CD4-positive, alpha-beta T cell treated with Interferon alpha-2 for 1 hour (primary cell): ENCODE data around the gene CACNA1H.
"Not testable (repeated sequence)": the region's sequence is repeated elsewhere in the genome, so short reads cannot be mapped to it uniquely, and the experiment has no call there.

Source experiments
- DNase-seq, 2 donors: peaks; one replicate each; pipeline ENCODE4 v3.0.0-alpha.2; 2020 to 2022

The CACNA1H gene

DNA sequence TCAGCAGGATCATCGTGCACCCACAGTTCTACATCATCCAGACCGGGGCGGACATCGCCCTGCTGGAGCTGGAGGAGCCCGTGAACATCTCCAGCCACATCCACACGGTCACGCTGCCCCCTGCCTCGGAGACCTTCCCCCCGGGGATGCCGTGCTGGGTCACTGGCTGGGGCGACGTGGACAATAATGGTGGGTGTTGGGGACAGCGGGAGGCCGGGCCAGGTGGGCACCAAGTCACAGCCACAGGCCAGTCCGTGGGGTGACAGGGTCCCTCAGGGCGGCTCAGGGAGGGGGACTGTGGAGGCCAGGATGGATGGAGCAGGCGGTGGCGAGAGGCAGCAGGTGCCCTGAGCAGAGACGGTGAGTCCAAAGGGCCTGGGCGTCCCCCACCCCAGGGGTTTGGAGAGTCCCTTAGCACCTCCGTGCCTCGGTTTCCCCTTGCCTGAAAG is 104.0 kb downstream of the CACNA1H start:
- no peak for DNase-seq

DNA sequence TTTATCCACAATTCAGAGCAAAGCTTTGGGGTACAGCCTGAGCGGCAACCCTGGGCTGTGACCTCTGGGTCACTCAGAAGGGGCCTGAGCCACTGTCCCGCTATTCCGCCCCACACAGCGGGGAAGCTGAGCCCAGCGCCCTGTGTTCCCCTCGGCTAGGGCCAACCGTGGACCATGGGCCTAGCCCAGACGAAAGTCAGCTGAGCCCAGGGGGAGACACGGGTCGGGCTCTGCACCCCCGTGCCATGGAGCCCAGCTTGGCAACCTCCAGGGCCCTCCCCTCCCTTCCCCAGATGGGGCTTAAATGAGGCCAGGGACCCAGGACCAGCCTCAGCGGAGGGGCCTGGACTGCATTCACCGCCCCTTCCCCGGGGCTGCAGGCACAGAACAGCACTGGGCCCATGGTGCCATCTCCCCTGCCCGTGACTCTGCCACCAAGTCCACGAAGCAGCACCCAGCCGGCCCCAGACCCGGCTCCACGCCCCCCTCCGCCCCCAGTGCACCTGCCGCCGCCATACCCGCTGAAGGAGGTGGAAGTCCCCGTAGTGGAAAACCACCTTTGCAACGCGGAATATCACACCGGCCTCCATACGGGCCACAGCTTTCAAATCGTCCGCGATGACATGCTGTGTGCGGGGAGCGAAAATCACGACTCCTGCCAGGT is 104.8 kb downstream of the CACNA1H start:
- DNase-seq = no peak

- no peak for DNase-seq
Observed at GRCh38 chr16:1258225-1258600, 105.3 kb downstream of the CACNA1H start.

- no peak for DNase-seq
Observed at GRCh38 chr16:1258906-1259759, 106.2 kb downstream of the CACNA1H start.

DNA sequence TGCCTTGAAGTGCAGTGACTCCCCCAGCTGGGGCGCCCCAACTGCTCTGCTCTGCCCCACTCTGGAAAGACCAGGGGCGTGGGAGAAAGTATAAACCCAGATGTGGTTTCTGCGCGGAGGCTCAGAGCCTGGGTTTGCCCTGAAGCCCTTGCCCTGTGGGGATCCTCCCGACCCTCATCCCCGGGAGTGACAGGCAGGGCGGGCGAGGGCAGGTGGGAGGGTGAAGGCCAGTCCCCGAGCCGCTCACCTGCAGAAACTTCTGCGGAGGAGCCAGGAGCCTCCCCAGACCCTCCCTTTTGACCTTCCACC is 106.8 kb downstream of the CACNA1H start:
- no peak for DNase-seq

DNA sequence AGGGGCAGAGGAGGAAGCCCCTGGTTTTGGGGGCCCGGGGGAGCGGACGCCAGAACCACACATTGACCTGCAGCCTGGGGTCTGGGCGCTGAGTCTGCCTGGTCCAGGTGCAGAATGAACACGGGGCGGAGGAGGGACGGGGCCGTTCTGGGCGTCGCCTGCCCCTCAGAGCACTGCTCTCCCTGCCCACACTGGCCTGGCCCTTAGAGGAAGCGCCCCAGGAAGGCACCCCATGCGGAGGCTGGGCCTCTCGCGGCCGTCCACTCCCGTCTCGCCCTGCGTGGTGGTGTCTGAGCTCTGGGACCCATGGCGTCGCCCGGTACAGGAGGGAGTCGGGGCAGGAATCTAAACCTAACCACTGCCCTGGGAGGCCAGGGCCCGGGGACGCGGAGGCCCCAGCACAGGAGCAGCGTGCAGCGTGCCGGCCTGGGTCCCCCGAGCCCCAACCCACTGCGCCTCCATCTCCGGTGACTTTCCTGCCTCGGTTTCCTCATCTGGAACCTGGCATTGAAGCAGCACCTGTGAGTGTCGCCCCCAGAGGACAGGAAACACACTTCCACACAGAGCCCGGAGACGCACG is 107.3 kb downstream of the CACNA1H start:
- DNase-seq = no peak

- no peak for DNase-seq
Observed at GRCh38 chr16:1261131-1261892, 108.4 kb downstream of the CACNA1H start.

- DNase-seq = no peak
Observed at GRCh38 chr16:1262210-1262845, 109.4 kb downstream of the CACNA1H start.

DNA sequence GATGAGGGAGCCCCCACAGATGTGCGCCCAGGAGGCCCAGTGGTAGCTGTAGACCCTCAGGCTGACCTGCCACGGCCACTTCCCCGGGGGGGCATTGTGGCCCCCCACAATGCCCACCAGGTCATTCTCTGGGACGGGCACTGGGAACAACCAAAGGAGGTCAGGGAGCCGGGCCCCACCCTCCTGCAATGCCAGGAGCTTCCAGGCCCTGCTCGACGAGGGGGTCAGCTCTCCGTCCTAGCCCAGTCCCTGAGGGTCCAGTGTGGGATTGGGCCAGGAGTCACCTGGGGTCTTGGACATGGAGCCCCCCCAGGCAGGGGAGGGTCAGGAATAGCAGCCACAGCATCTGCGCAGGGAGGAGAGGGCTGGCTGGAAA is 109.9 kb downstream of the CACNA1H start:
- no peak for DNase-seq

DNA sequence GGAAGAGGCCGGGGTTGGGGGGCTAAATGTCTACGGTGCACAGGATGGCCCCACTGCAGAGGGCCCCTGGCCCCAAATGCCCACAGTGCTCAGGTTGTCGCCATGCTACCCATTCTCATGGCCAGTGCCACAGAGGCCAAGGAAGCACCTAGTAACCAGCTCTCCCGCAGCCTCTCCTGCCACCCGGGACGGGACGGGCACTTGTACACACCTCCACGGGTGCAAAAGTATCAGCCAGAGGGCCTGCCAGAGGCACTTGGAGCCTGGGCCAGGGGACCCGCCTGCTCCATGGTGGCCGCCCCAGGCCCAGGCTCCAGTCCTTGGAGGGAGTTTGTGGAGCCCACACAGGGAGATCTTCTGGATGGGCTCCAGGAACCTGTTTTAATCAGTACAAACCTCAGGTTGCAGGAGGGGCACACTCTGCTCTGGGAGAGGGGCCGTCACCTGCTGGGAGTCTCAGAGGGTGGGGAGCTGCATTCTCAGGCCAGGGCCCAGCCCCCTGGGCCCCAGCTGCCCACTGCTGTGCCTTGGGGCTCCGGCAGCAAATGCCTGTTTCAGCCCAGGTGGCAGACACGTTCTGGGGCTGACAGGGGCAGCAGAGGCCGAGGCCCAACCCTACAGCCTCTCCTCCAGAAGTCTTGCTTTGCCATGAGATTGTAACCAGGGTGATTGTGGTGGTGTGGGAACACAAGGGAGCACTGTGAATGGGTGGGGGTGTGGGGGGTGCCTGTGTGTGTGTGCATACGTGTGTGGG is 110.9 kb downstream of the CACNA1H start:
- no peak for DNase-seq

- no peak for DNase-seq
Observed at GRCh38 chr16:1264345-1265089, 111.6 kb downstream of the CACNA1H start.

GRCh38 chr16:1265090-1265630 is 112.3 kb downstream of the CACNA1H start:
- no peak for DNase-seq

DNA sequence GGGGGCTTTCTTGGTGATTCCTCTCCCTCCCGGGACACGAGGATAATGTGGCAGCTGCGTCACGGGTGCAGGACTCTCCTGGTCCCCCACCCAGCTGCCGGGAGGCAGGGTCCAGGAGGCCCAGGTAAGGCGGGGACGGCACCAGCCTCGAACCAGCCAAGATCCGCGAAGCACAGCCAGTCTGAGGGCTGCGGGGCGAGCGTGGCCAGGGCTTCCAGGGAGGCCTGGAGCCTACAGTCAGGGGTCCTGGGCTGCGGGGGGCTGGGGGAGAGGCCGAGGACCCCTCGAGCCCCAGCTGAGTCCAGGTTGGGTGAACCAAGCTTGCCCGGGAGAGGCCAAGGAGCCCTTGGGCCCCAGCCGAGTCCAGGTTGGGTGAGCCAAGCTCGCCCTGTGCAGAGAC is 112.9 kb downstream of the CACNA1H start:
- DNase-seq = no peak

GRCh38 chr16:1269418-1269817 is 116.5 kb downstream of the CACNA1H start:
- DNase-seq = not testable (repeated sequence)

GRCh38 chr16:1271380-1271723 is 118.4 kb downstream of the CACNA1H start:
- DNase-seq = no peak
